GM19463 (cell line): ENCODE measurements around the gene NRARP.
"Not testable (repeated sequence)": the region's sequence is repeated elsewhere in the genome, so short reads cannot be mapped to it uniquely, and the experiment has no call there.

ENCODE experiments used
- ATAC-seq: cut with Tn5 transposase; IDR thresholded peaks from one replicate; pipeline ENCODE4 v1.9.1; 2021; ENCODE audit warnings: mild to moderate bottlenecking, moderate library complexity; ENCODE audit not compliant: unreplicated experiment

NRARP gene

GRCh38 chr9:137266162-137266527 is 35.9 kb downstream of the NRARP start:
- no peak for ATAC-seq

- no peak for ATAC-seq
Measured at GRCh38 chr9:137265496-137266161, 36.4 kb downstream of the NRARP start.

GRCh38 chr9:137264067-137264466 is 38.0 kb downstream of the NRARP start:
- no peak for ATAC-seq

GRCh38 chr9:137263506-137263905 is 38.6 kb downstream of the NRARP start:
- ATAC-seq: no peak

GRCh38 chr9:137262909-137263285 is 39.2 kb downstream of the NRARP start:
- ATAC-seq: no peak

- ATAC-seq: not testable (repeated sequence)
Measured at GRCh38 chr9:137262173-137262908, 39.7 kb downstream of the NRARP start.

- no peak for ATAC-seq
Measured at GRCh38 chr9:137256856-137257255, 45.2 kb downstream of the NRARP start.

- no peak for ATAC-seq
Measured at GRCh38 chr9:137256362-137256761, 45.7 kb downstream of the NRARP start.

- ATAC-seq: peak; percentile 25
Measured at GRCh38 chr9:137255448-137256114, 46.5 kb downstream of the NRARP start.

- peak; percentile 81 for ATAC-seq
Measured at GRCh38 chr9:137254624-137255447, 47.2 kb downstream of the NRARP start, which contains the start of gene NELFB. NELFB (plus strand) TSS chr9:137255327.

- no peak for ATAC-seq
Measured at GRCh38 chr9:137253717-137254623, 48.1 kb downstream of the NRARP start.

- no peak for ATAC-seq
Measured at GRCh38 chr9:137252555-137253506, 49.2 kb downstream of the NRARP start.

GRCh38 chr9:137251490-137252268 is 50.4 kb downstream of the NRARP start:
- ATAC-seq: no peak

- no peak for ATAC-seq
Measured at GRCh38 chr9:137251194-137251461, 50.9 kb downstream of the NRARP start, which contains the start of gene STPG3. STPG3 (plus strand) TSS chr9:137251286; CDS start chr9:137251287, 1 bp downstream.

GRCh38 chr9:137250329-137251193 is 51.5 kb downstream of the NRARP start:
- ATAC-seq: no peak
